Fibroblast of peridontal ligament (primary cell): Measurements from ENCODE around the gene CABP7.

Experiments used
- DNase-seq: peaks from one replicate; pipeline ENCODE4 v3.0.0-alpha.2; 2010; ENCODE audit errors: extremely low read depth

Gene CABP7

GRCh38 chr22:29773233-29773632 is 53.4 kb downstream of the CABP7 start:
- DNase-seq: no peak

- DNase-seq: no peak
Observed at GRCh38 chr22:29780220-29780619, 60.4 kb downstream of the CABP7 start.

- peak; percentile 88 for DNase-seq
Observed at GRCh38 chr22:29780748-29781676, 61.2 kb downstream of the CABP7 start.
